HepG2 (cell line): ENCODE data around the gene XXYLT1. TPM values are rescaled to one million over a fixed set of nuclear protein-coding genes. Genes with fewer than 3 reads are reported as not detected.

Experiments used
- ATAC-seq: fragments of 200-7000 bp; cut with Tn5 transposase; 3 replicates; pipeline ENCODE4 v1.9.1; 2020; ENCODE audit warnings: mild to moderate bottlenecking, moderate library complexity
- BruUV-seq: library from RNA; stranded (reverse); fragments of 400-500 nt; replicated peaks from 2 replicates; lab custom pipeline; 2021; lab: Mats Ljungman, UMichigan
- CTCF ChIA-PET: fragments of 300-600 bp; formaldehyde crosslinking; extraction: SDS; loops from one replicate; lab custom pipeline; 2021; ENCODE audit warnings: low total read pairs, inconsistent platforms, low intra/inter-chr PET ratio; lab: Yijun Ruan, JAX
- POLR2A ChIA-PET: fragments of 350-600 bp; sonication (Branson Sonifier 250); formaldehyde crosslinking; loops from one replicate; lab custom pipeline; 2020; ENCODE audit warnings: antibody characterized with exemption, inconsistent platforms; lab: Yijun Ruan, JAX
- DNase-seq: peaks from one replicate; pipeline ENCODE4 v3.0.0-alpha.2; 2015; ENCODE audit warnings: low spot score
- FAIRE-seq: peaks from 3 replicates; lab custom pipeline; 2011; peaks lifted over from hg19 to GRCh38; lab: Jason Lieb, UNC
- H2AFZ ChIP-seq: one replicate; pipeline ENCODE4 v1.6.1; 2011; ENCODE audit warnings: low read length, inconsistent platforms
- H3K27ac ChIP-seq: fragments of 300-600 bp; 3 replicates; pipeline ENCODE4 v1.8.0; 2011; ENCODE audit warnings: mixed run types, mild to moderate bottlenecking, mixed read lengths, low read length, inconsistent platforms; ENCODE audit not compliant: insufficient read depth; ENCODE audit errors: extremely low read length
- H3K27me3 ChIP-seq, 2 experiments: fragments of 200-600 bp in 1 of 2; 2 replicates in 1 of 2; 3 replicates in 1 of 2; pipeline versions ENCODE4 v1.6.0 to v1.8.0; 2011; ENCODE audit warnings: low read length in 2 of 2, mild to moderate bottlenecking in 2 of 2, moderate library complexity in 2 of 2, inconsistent platforms in 1 of 2; ENCODE audit not compliant: insufficient read depth in 2 of 2, control insufficient read depth in 1 of 2
- H3K36me3 ChIP-seq, 2 experiments: fragments of 200-600 bp in 1 of 2; replicated peaks in 1 of 2; 2 replicates in 1 of 2; 3 replicates in 1 of 2; pipeline versions ENCODE4 v1.5.1 to v1.8.0; 2011; ENCODE audit warnings: low read length in 2 of 2, inconsistent platforms in 1 of 2; ENCODE audit not compliant: insufficient read depth in 2 of 2, control insufficient read depth in 1 of 2
- H3K4me1 ChIP-seq: 2 replicates; pipeline ENCODE4 v1.5.1; 2012; ENCODE audit warnings: low read length, inconsistent platforms; ENCODE audit not compliant: insufficient read depth
- H3K4me2 ChIP-seq: 2 replicates; pipeline ENCODE4 v1.6.0; 2011; ENCODE audit warnings: low read depth, low read length, inconsistent platforms
- H3K4me3 ChIP-seq, 3 experiments: fragments of 200-600 bp in 1 of 3; sonication (generic), shearing (Covaris generic) in 1 of 3; replicated peaks in 1 of 3; 2 replicates each; pipeline ENCODE4 v1.5.1; 2011 to 2016; ENCODE audit warnings: low read length in 3 of 3, inconsistent platforms in 2 of 3, low read depth in 2 of 3, mild to moderate bottlenecking in 2 of 3, control low read depth in 1 of 3, mixed read lengths in 1 of 3; ENCODE audit not compliant: insufficient read depth in 1 of 3
- H3K79me2 ChIP-seq: one replicate; pipeline ENCODE4 v1.6.1; 2011; ENCODE audit warnings: low read length, inconsistent platforms; ENCODE audit not compliant: insufficient read depth
- H3K9ac ChIP-seq: 2 replicates; pipeline ENCODE4 v1.6.0; 2011; ENCODE audit warnings: mild to moderate bottlenecking, low read depth, low read length, inconsistent platforms; ENCODE audit not compliant: insufficient read depth
- H3K9me3 ChIP-seq: 2 replicates; pipeline ENCODE4 v1.5.1; 2012; ENCODE audit warnings: mild to moderate bottlenecking, low read length
- H4K20me1 ChIP-seq: 2 replicates; pipeline ENCODE4 v1.6.0; 2011; ENCODE audit warnings: inconsistent platforms, mild to moderate bottlenecking, low read length, moderate library complexity; ENCODE audit not compliant: insufficient read depth
- AGO2 ChIP-seq: fragments of 200-400 bp; formaldehyde crosslinking; optimal IDR thresholded peaks from 2 replicates; pipeline ENCODE3; 2017; ENCODE audit warnings: mild to moderate bottlenecking, low read depth, low read length, moderate library complexity
- BCL6 ChIP-seq: IDR thresholded peaks from 2 replicates; pipeline ENCODE4 v1.6.1; 2016; ENCODE audit warnings: missing genetic modification reagents, missing compliant biosample characterization
- CREBL2 ChIP-seq: sonication (generic); formaldehyde crosslinking; IDR thresholded peaks from 2 replicates; pipeline ENCODE4 v1.8.1; 2023; ENCODE audit warnings: missing genetic modification reagents, mild to moderate bottlenecking, borderline replicate concordance
- GATAD2A ChIP-seq: IDR thresholded peaks from 2 replicates; pipeline ENCODE4 v1.6.1; 2016
- HCFC1 ChIP-seq: fragments of 150-350 bp; IDR thresholded peaks from 2 replicates; pipeline ENCODE4 v1.6.1; 2014; ENCODE audit warnings: low read depth, low read length
- MIXL1 ChIP-seq: IDR thresholded peaks from 2 replicates; pipeline ENCODE4 v1.6.1; 2016
- MNT ChIP-seq: fragments of 450-650 bp; IDR thresholded peaks from 2 replicates; pipeline ENCODE4 v1.6.1; 2016
- RORA ChIP-seq: sonication (generic); formaldehyde crosslinking; IDR thresholded peaks from 2 replicates; pipeline ENCODE4 v1.5.0; 2020; ENCODE audit warnings: mild to moderate bottlenecking, missing genetic modification reagents, moderate library complexity
- TBL1XR1 ChIP-seq: fragments of 150-350 bp; IDR thresholded peaks from 2 replicates; pipeline ENCODE4 v1.6.1; 2014; ENCODE audit warnings: borderline replicate concordance, low read length; ENCODE audit not compliant: partially characterized antibody
- TEF ChIP-seq: sonication (generic); formaldehyde crosslinking; IDR thresholded peaks from 2 replicates; pipeline ENCODE4 v1.5.0; 2020; ENCODE audit warnings: missing genetic modification reagents
- ZMAT5 ChIP-seq: sonication (generic); formaldehyde crosslinking; IDR thresholded peaks from 2 replicates; pipeline ENCODE4 v1.5.0; 2020; ENCODE audit warnings: mild to moderate bottlenecking, low read depth, missing genetic modification reagents, borderline replicate concordance
- ZNF142 ChIP-seq: sonication (generic); formaldehyde crosslinking; IDR thresholded peaks from 2 replicates; pipeline ENCODE4 v1.4.0; 2020; ENCODE audit warnings: missing genetic modification reagents
- ZNF556 ChIP-seq: sonication (generic); formaldehyde crosslinking; IDR thresholded peaks from 2 replicates; pipeline ENCODE4 v1.4.0; 2020; ENCODE audit warnings: mild to moderate bottlenecking, missing genetic modification reagents, borderline replicate concordance
- WGBS: methylation state at CpG from one replicate; pipeline ENCODE4 v1.1.6; 2017; ENCODE audit warnings: low lambda C conversion rate; 5-methylcytosine and 5-hydroxymethylcytosine counted together
- in situ Hi-C: cut with HindIII; loops from 2 replicates; pipeline ENCODE4 v1.10.0; 2017; ENCODE audit warnings: low pct_unique_long_range_greater_than_20kb; ENCODE audit not compliant: extremely low pct_ligation_motif_present
- intact Hi-C: fragments of 100-400 bp; cut with micrococcal nuclease; formaldehyde crosslinking; loops from one replicate; pipeline ENCODE4 v1.10.0; 2022; ENCODE audit not compliant: unreplicated experiment
- polyA plus RNA-seq, 8 experiments: library from polyadenylated mRNA; depleted of rRNA in 3 of 8; stranded (reverse) in 7 of 8; unstranded in 1 of 8; fragments of >200 nt; fragmentation: Illumina TruSeq in 4 of 8; extraction: Trizol in 4 of 8; gene quantifications; 2 replicates each; pipeline versions ENCODE4 v1.2.1 to v1.2.3, GENCODE V29; 2011 to 2016; ENCODE audit warnings: low read depth in 4 of 8, missing spikeins in 1 of 8, mixed read lengths in 1 of 8; ENCODE audit not compliant: insufficient read depth in 1 of 8
- total RNA-seq, 5 experiments: library from RNA; depleted of rRNA; stranded (reverse); fragments of >200 nt; fragmentation: Illumina TruSeq; extraction: Trizol; gene quantifications; 2 replicates each; pipeline ENCODE4 v1.2.3, GENCODE V29; 2016; ENCODE audit warnings: low read depth in 1 of 5

Gene XXYLT1
- total and polyA plus RNA-seq, 2 of the 13 experiments (the other 11 are each of a cell fraction or from before 2014, with no cell fraction given): 17.7 to 19.0 TPM

GRCh38 chr3:195173657-195174056 lies 97.3 kb downstream of the XXYLT1 start:
- CTCF ChIA-PET: no interaction called here
- ATAC-seq: no peak
- Histone ChIP-seq H3K4me1 (peaks cover 29% of the 10 kb centered on the region), H3K27me3 (no peaks in the 10 kb centered on the region), H4K20me1 (no peaks in the 10 kb centered on the region), H3K79me2 (no peaks in the 10 kb centered on the region), H3K9ac (no peak overlapping the region), H3K4me2 (no peak overlapping the region), H3K36me3 (peaks cover 0 to 4% of the 10 kb centered on the region in 2 experiments; a peak in 1 of 5 replicates), H3K9me3 (no peaks in the 10 kb centered on the region), H3K4me3 (no peak overlapping the region), H3K27ac (no peak overlapping the region), H2AFZ (no peak overlapping the region)
- POLR2A ChIA-PET: interaction anchor here (0.9 kb wide), 1 partner anchor 12 kb away, joined by 4 read pairs; no protein-coding TSS in a partner anchor
- WGBS: 96% methylated on average over 9 of the region's 9 CpGs
- no peak for FAIRE-seq
- no peak for DNase-seq
- intact Hi-C loops: no loop called here
- BruUV-seq: no TSS peak
- in situ Hi-C loops: no loop called here
- TF ChIP-seq ZNF556 (CRISPR knock-in tag) (no peak), BCL6 (CRISPR knock-in tag) (no peak), RORA (CRISPR knock-in tag) (no peak), AGO2 (no peak), TEF (no peak), ZMAT5 (CRISPR knock-in tag) (no peak), ZNF142 (CRISPR knock-in tag) (no peak), MIXL1 (no peak), GATAD2A (CRISPR knock-in tag) (no peak), CREBL2 (CRISPR knock-in tag) (no peak), MNT (no peak), TBL1XR1 (no peak), HCFC1 (no peak)
